T follicular helper cell (primary cell): ENCODE measurements around the gene FUOM.

ENCODE experiments used
- DNase-seq: peaks from one replicate; pipeline ENCODE4 v3.0.0-alpha.2; 2020; ENCODE audit warnings: low read depth

The FUOM gene

GRCh38 chr10:133311570-133311969 lies 46.2 kb downstream of the FUOM start:
- DNase-seq = no peak

GRCh38 chr10:133310789-133311188 lies 47.0 kb downstream of the FUOM start:
- no peak for DNase-seq

- no peak for DNase-seq
Observed at GRCh38 chr10:133310399-133310755, 47.4 kb downstream of the FUOM start.

- DNase-seq = no peak
Observed at GRCh38 chr10:133309720-133310398, 48.0 kb downstream of the FUOM start.

- peak; percentile 94 for DNase-seq
Observed at GRCh38 chr10:133309100-133309719, 48.6 kb downstream of the FUOM start.

- peak; percentile 82 for DNase-seq
Observed at GRCh38 chr10:133308421-133309099, 49.3 kb downstream of the FUOM start, which contains the start of the genes TUBGCP2 and ZNF511. TUBGCP2 (minus strand) TSS chr10:133308872; CDS start chr10:133302941, 5,931 bp downstream. ZNF511 (plus strand) TSS chr10:133308914; CDS start chr10:133308944, 30 bp downstream.

- DNase-seq = peak; percentile 86
Observed at GRCh38 chr10:133307776-133308420, 49.9 kb downstream of the FUOM start.

GRCh38 chr10:133306941-133307379 lies 50.9 kb downstream of the FUOM start:
- DNase-seq = no peak

GRCh38 chr10:133306097-133306476 lies 51.7 kb downstream of the FUOM start:
- DNase-seq = no peak
